Kidney (tissue), 14 donors: ENCODE results near the gene MCFD2. TPM values are rescaled to one million over a fixed set of nuclear protein-coding genes. Genes with fewer than 3 reads are reported as not detected.
"Not testable (repeated sequence)": the region's sequence is repeated elsewhere in the genome, so short reads cannot be mapped to it uniquely, and the experiment has no call there.

Experiments
- DNase-seq, 5 donors: peaks; one replicate each; pipeline ENCODE4 v3.0.0-alpha.2; 2013 to 2020
- FAIRE-seq: peaks from 2 replicates; lab custom pipeline; 2012; peaks lifted over from hg19 to GRCh38; lab: Jason Lieb, UNC
- H3K27ac ChIP-seq, 2 donors: one replicate each; pipeline ENCODE4 v1.7.0; 2013; ENCODE audit warnings: low read depth in 2 of 2, low read length in 2 of 2, inconsistent platforms in 1 of 2
- H3K27me3 ChIP-seq: one replicate; pipeline ENCODE4 v1.7.1; 2013; ENCODE audit warnings: low read length, inconsistent platforms; ENCODE audit not compliant: control insufficient read depth, insufficient read depth
- H3K36me3 ChIP-seq, 3 donors: one replicate each; pipeline versions ENCODE4 v1.7.0 to v1.7.1; 2013; ENCODE audit warnings: low read length in 3 of 3, control low read depth in 1 of 3, inconsistent platforms in 1 of 3; ENCODE audit not compliant: insufficient read depth in 3 of 3, control insufficient read depth in 2 of 3
- H3K4me1 ChIP-seq, 3 donors: one replicate each; pipeline versions ENCODE4 v1.7.0 to v1.7.1; 2013; ENCODE audit warnings: low read length in 3 of 3, inconsistent platforms in 1 of 3, low read depth in 1 of 3; ENCODE audit not compliant: control insufficient read depth in 2 of 3, insufficient read depth in 2 of 3
- H3K4me3 ChIP-seq, 3 donors: one replicate each; pipeline versions ENCODE4 v1.7.0 to v1.8.1; 2013; ENCODE audit warnings: low read length in 3 of 3, control low read depth in 1 of 3, inconsistent platforms in 1 of 3
- H3K9ac ChIP-seq, 3 donors: one replicate each; pipeline versions ENCODE4 v1.7.0 to v1.7.1; 2013; ENCODE audit warnings: low read length in 3 of 3, control low read depth in 1 of 3, inconsistent platforms in 1 of 3
- H3K9me3 ChIP-seq, 3 donors: one replicate each; pipeline versions ENCODE4 v1.7.0 to v1.7.1; 2013; ENCODE audit warnings: low read length in 3 of 3, control low read depth in 1 of 3, inconsistent platforms in 1 of 3; ENCODE audit not compliant: control insufficient read depth in 2 of 3, insufficient read depth in 1 of 3
- CTCF ChIP-seq: IDR thresholded peaks from 3 replicates; pipeline ENCODE4 v1.5.1; 2012; ENCODE audit warnings: mild to moderate bottlenecking, moderate library complexity, borderline replicate concordance; ENCODE audit not compliant: insufficient read depth; ENCODE audit errors: extremely low read depth
- intact Hi-C: fragments of 100-400 bp; cut with DNase I; formaldehyde crosslinking; loops from one replicate; pipeline ENCODE4 v1.11.1; 2022
- polyA plus RNA-seq: library from polyadenylated mRNA; stranded (reverse); fragments of 350-450 nt; fragmentation: Illumina TruSeq; extraction: RNeasy Lipid Tissue Mini Kit (QIAGEN cat#74804); gene quantifications from one replicate; pipeline ENCODE4 v1.2.3, GENCODE V29; 2014; ENCODE audit warnings: low read depth, low replicate concordance; ENCODE audit not compliant: insufficient read depth
- total RNA-seq: library from RNA; stranded (reverse); fragmentation: NEBNext Ultra II Directional; extraction: Animal tissue kit (Norgen Biotek cat#: 25700); gene quantifications from one replicate; pipeline ENCODE4 v1.2.1, GENCODE V29; 2021
- donor health status: control.
- donor health status: control.
- donor health status: control.
- donor health status: control.
- donor health status: control.
- donor health status: DM: yes; HTN: yes; CAD: no.
- donor health status: Normal renal cell carcinoma (clear cell type).

Gene MCFD2
- total and polyA plus RNA-seq, 2 donors from 2014 or later, result 42.2 to 86.6 TPM

GRCh38 chr2:46878240-46878877, 37.2 kb downstream of the MCFD2 start:
- Histone ChIP-seq H3K4me3 (peak overlapping the region in 1 of 3 donors; percentile 47), H3K27ac (peak overlapping the region; percentile 16 to 19), H3K4me1 (peaks cover 9 to 45% (median 27%) of the 10 kb centered on the region in 3 donors), H3K9me3 (peaks cover 0 to 5% (median 0%) of the 10 kb centered on the region in 3 donors), H3K36me3 (peaks cover 0 to 2% (median 0%) of the 10 kb centered on the region in 3 donors), H3K27me3 (no peaks in the 10 kb centered on the region), H3K9ac (peak overlapping the region in 2 of 3 donors; percentile 1 to 23)
- DNase-seq (no peak), FAIRE-seq (no peak)
- no peak for TF ChIP-seq CTCF
- intact Hi-C loops, result no loop called here

GRCh38 chr2:46877619-46878113, 37.9 kb downstream of the MCFD2 start:
- H3K4me3 ChIP-seq, result peak overlapping the region in 1 of 3 donors; percentile 47
- H3K27ac ChIP-seq, result peak overlapping the region; percentile 30 to 40
- peak overlapping the region in 1 of 3 donors; percentile 1 for H3K9ac ChIP-seq
- intact Hi-C loops, result no loop called here
- TF ChIP-seq CTCF, result no peak
- H3K27me3 ChIP-seq, result no peaks in the 10 kb centered on the region
- DNase-seq, result no peak
- no peak for FAIRE-seq
- peaks cover 0 to 5% (median 0%) of the 10 kb centered on the region in 3 donors for H3K9me3 ChIP-seq
- H3K36me3 ChIP-seq, result peaks cover 0 to 2% (median 0%) of the 10 kb centered on the region in 3 donors
- peaks cover 9 to 38% (median 23%) of the 10 kb centered on the region in 3 donors for H3K4me1 ChIP-seq

DNA sequence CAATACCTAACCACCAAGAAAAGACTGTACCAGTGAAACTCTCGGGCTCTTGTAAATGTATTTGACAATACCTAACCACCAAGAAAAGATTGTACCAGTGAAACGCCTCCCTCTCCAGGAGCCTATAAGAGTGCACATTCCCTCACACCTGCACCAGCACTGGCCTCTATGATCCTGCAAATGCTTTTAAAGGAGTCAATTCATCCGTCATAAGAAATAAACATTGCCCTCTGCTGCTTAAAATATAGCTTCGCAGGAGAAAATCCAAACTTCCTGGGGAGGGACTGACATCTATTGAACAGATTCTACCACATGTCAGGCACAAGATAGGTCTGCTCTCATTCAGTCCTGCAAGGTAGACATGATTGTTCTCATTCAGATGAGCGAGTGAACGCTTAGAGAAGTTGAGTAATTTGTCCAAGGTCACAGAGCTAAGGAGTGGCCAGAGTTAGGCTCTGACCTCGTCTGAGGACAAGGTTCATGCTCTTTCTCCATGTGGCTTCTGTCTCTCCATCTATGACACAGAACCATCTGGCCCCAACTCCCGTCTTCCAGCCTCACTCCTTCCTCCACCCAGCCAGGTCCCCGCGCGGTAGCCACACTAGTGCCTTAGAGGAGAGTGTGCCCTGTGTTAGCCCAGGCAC, 38.7 kb downstream of the MCFD2 start:
- peak overlapping the region in 1 of 2 donors; percentile 26 for H3K27ac ChIP-seq
- FAIRE-seq, result no peak

DNA sequence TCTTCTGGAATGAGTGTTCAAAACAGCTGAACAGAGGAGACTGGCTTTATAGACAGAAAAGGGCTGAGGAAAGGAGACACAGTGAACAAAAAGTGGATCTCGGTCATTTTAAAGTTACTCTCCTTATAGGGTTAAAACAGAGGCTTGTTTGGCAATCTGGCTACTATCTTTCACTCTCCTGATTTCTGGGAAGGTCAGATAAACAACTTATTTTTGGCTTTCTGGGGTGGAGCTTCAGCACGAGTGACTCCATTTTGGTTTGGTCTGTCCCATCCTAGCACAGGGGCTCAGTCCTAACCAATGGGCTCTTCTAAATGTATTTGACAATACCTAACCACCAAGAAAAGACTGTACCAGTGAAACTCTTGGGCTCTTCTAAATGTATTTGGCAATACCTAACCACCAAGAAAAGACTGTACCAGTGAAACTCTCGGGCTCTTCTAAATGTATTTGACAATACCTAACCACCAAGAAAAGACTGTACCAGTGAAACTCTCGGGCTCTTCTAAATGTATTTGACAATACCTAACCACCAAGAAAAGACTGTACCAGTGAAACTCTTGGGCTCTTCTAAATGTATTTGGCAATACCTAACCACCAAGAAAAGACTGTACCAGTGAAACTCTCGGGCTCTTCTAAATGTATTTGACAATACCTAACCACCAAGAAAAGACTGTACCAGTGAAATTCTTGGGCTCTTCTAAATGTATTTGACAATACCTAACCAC, 39.5 kb downstream of the MCFD2 start:
- peaks cover 9 to 26% (median 16%) of the 10 kb centered on the region in 3 donors for H3K4me1 ChIP-seq
- H3K9ac ChIP-seq, DNase-seq, H3K27me3 ChIP-seq, H3K36me3 ChIP-seq, FAIRE-seq, H3K9me3 ChIP-seq, intact Hi-C loops, H3K4me3 ChIP-seq, H3K27ac ChIP-seq: not testable (repeated sequence)

More for the DNA sequence above, 38.7 kb downstream of the MCFD2 start:
- Histone ChIP-seq H3K4me3 (no peak overlapping the region), H3K9me3 (peaks cover 0 to 5% (median 0%) of the 10 kb centered on the region in 3 donors), H3K9ac (peak overlapping the region in 1 of 3 donors; percentile 22), H3K4me1 (peaks cover 9 to 31% (median 23%) of the 10 kb centered on the region in 3 donors), H3K36me3 (peaks cover 0 to 2% (median 0%) of the 10 kb centered on the region in 3 donors), H3K27me3 (no peaks in the 10 kb centered on the region)
- peak in 2 of 5 donors; percentile 41 to 64 for DNase-seq
- TF ChIP-seq CTCF, result peak; percentile 72
- intact Hi-C loops, result no loop called here
